Fibroblast of villous mesenchyme (primary cell): Measurements from ENCODE around the gene CETN3. TPM values are rescaled to one million over a fixed set of nuclear protein-coding genes. Genes with fewer than 3 reads are reported as not detected.

Experiments used
- DNase-seq: peaks from one replicate; pipeline ENCODE4 v3.0.0-alpha.2; 2010; ENCODE audit warnings: low read depth
- H3K4me3 ChIP-seq: 2 replicates; pipeline ENCODE4 v1.5.1; 2011; ENCODE audit warnings: low read depth, mild to moderate bottlenecking, low read length
- CTCF ChIP-seq: IDR thresholded peaks from 2 replicates; pipeline ENCODE4 v1.5.1; 2012; ENCODE audit warnings: low read depth, mild to moderate bottlenecking, low read length; ENCODE audit not compliant: insufficient read depth
- total RNA-seq: library from RNA; depleted of rRNA; stranded (reverse); fragments of >200 nt; gene quantifications from 2 replicates; pipeline ENCODE4 v1.2.3, GENCODE V29; 2012

Gene CETN3
- total RNA-seq, 1 donor: 15.5 TPM

GRCh38 chr5:90342576-90342975 lies 67.0 kb downstream of the CETN3 start:
- no peak for DNase-seq
- TF ChIP-seq CTCF: no peak
- H3K4me3 ChIP-seq: no peak overlapping the region

Other genes with a start within 250 kb of the CETN3 start
- 5.5 and 6.9 TPM in 2 replicates for gene MBLAC2, start 65.0 kb upstream of the CETN3 start, total RNA-seq
- gene POLR3G, start 65.1 kb upstream of the CETN3 start, total RNA-seq: 4.5 and 5.2 TPM in 2 replicates
- gene LYSMD3, start 119.8 kb upstream of the CETN3 start, total RNA-seq: 16.1 and 28.1 TPM in 2 replicates
- under 0.01 and 0.43 TPM in 2 replicates for gene ADGRV1, start 149.0 kb upstream of the CETN3 start, total RNA-seq